ENCODE data around the gene ARFGEF2. TPM values are rescaled to one million over a fixed set of nuclear protein-coding genes. Genes with fewer than 3 reads are reported as not detected.
"Not testable (repeated sequence)": the region's sequence is repeated elsewhere in the genome, so short reads cannot be mapped to it uniquely, and the experiment has no call there.

Gene ARFGEF2
- total and polyA plus RNA-seq, 2 experiments from 2014 or later, result 10.9 to 48.0 TPM

- TF ChIP-seq CTCF (IDR thresholded peaks at IDR 0.05; ENCODE audit: poor library complexity) (no peak), EZH2 (IDR thresholded peaks at IDR 0.05; ENCODE audit: borderline replicate concordance) (no peak), EZH2phosphoT487 (IDR thresholded peaks at IDR 0.05; ENCODE audit: low read depth, severe bottlenecking, unreplicated experiment) (no peak)
- 64% methylated on average over 9 of the region's 9 CpGs for WGBS (ENCODE audit: low lambda C conversion rate, missing lambda C conversion rate)
- no peaks in the 10 kb centered on the region for H3K36me3 ChIP-seq (replicated peaks; ENCODE audit: insufficient read depth, low read depth)
- no peaks in the 10 kb centered on the region for H3K27me3 ChIP-seq
- H3K79me2 ChIP-seq, result peaks cover 20% of the 10 kb centered on the region
- no peaks in the 10 kb centered on the region for H3K4me1 ChIP-seq (ENCODE audit: insufficient read depth)
- no peak overlapping the region for H3K4me3 ChIP-seq
- no peak overlapping the region for H2AFZ ChIP-seq
- DNase-seq (ENCODE audit: low spot score), result no peak
- no peaks in the 10 kb centered on the region for H4K20me1 ChIP-seq (ENCODE audit: insufficient read depth, poor library complexity, severe bottlenecking)
- H3K4me2 ChIP-seq, result no peak overlapping the region
- no peaks in the 10 kb centered on the region for H3K9me2 ChIP-seq (replicated peaks; ENCODE audit: insufficient read depth)
- H3K27ac ChIP-seq, result peak overlapping the region; percentile 30
- H3K9me3 ChIP-seq (ENCODE audit: low read depth), result no peaks in the 10 kb centered on the region
Measured at GRCh38 chr20:48975955-48976354, 54.4 kb downstream of the ARFGEF2 start.

GRCh38 chr20:48979980-48980379, 58.5 kb downstream of the ARFGEF2 start:
- not testable (repeated sequence) for H3K4me1 ChIP-seq (ENCODE audit: insufficient read depth); H3K27ac ChIP-seq; H2AFZ ChIP-seq; H3K36me3 ChIP-seq (replicated peaks; ENCODE audit: insufficient read depth, low read depth); H3K9me3 ChIP-seq (ENCODE audit: low read depth); H3K4me3 ChIP-seq; H3K27me3 ChIP-seq; H3K9me2 ChIP-seq (replicated peaks; ENCODE audit: insufficient read depth); H3K4me2 ChIP-seq; H4K20me1 ChIP-seq (ENCODE audit: insufficient read depth, poor library complexity, severe bottlenecking); DNase-seq (ENCODE audit: low spot score)
- WGBS (ENCODE audit: low lambda C conversion rate, missing lambda C conversion rate), result 96% methylated on average over 2 of the region's 2 CpGs
- peaks cover 20% of the 10 kb centered on the region for H3K79me2 ChIP-seq

GRCh38 chr20:48983423-48984400, 62.2 kb downstream of the ARFGEF2 start:
- TF ChIP-seq EZH2phosphoT487 (IDR thresholded peaks at IDR 0.05; ENCODE audit: low read depth, severe bottlenecking, unreplicated experiment) (no peak), CTCF (IDR thresholded peaks at IDR 0.05; ENCODE audit: poor library complexity) (no peak), EZH2 (IDR thresholded peaks at IDR 0.05; ENCODE audit: borderline replicate concordance) (no peak)
- Histone ChIP-seq H3K27ac (peak overlapping the region; percentile 33), H3K4me2 (no peak overlapping the region), H3K27me3 (no peaks in the 10 kb centered on the region), H3K4me3 (no peak overlapping the region), H3K79me2 (peaks cover 10% of the 10 kb centered on the region), H4K20me1 (ENCODE audit: insufficient read depth, poor library complexity, severe bottlenecking) (no peaks in the 10 kb centered on the region), H3K9me3 (ENCODE audit: low read depth) (no peaks in the 10 kb centered on the region), H3K4me1 (ENCODE audit: insufficient read depth) (no peaks in the 10 kb centered on the region), H3K9me2 (replicated peaks; ENCODE audit: insufficient read depth) (no peaks in the 10 kb centered on the region), H3K36me3 (replicated peaks; ENCODE audit: insufficient read depth, low read depth) (peaks cover 6% of the 10 kb centered on the region), H2AFZ (no peak overlapping the region)
- DNase-seq (ENCODE audit: low spot score), result peak; percentile 54
- 87% methylated on average over 5 of the region's 5 CpGs for WGBS (ENCODE audit: low lambda C conversion rate, missing lambda C conversion rate)

GRCh38 chr20:48984575-48985219, 63.2 kb downstream of the ARFGEF2 start:
- Histone ChIP-seq H3K4me1 (ENCODE audit: insufficient read depth) (no peaks in the 10 kb centered on the region), H3K79me2 (peaks cover 3% of the 10 kb centered on the region), H3K4me3 (no peak overlapping the region), H3K27me3 (no peaks in the 10 kb centered on the region), H3K9me2 (replicated peaks; ENCODE audit: insufficient read depth) (no peaks in the 10 kb centered on the region), H4K20me1 (ENCODE audit: insufficient read depth, poor library complexity, severe bottlenecking) (no peaks in the 10 kb centered on the region), H3K36me3 (replicated peaks; ENCODE audit: insufficient read depth, low read depth) (peaks cover 6% of the 10 kb centered on the region), H3K9me3 (ENCODE audit: low read depth) (no peaks in the 10 kb centered on the region), H3K27ac (no peak overlapping the region), H2AFZ (no peak overlapping the region), H3K4me2 (no peak overlapping the region)
- TF ChIP-seq EZH2phosphoT487 (IDR thresholded peaks at IDR 0.05; ENCODE audit: low read depth, severe bottlenecking, unreplicated experiment) (no peak), CTCF (IDR thresholded peaks at IDR 0.05; ENCODE audit: poor library complexity) (no peak), EZH2 (IDR thresholded peaks at IDR 0.05; ENCODE audit: borderline replicate concordance) (no peak)
- no peak for DNase-seq (ENCODE audit: low spot score)
- WGBS (ENCODE audit: low lambda C conversion rate, missing lambda C conversion rate), result 85% methylated on average over 10 of the region's 10 CpGs
